SKM-1 (cell line): ENCODE measurements around the gene CD164L2.
"Not testable (repeated sequence)": the region's sequence is repeated elsewhere in the genome, so short reads cannot be mapped to it uniquely, and the experiment has no call there.

ENCODE experiments used
- DNase-seq: peaks from one replicate; lab custom pipeline; 2025; ENCODE audit not compliant: unreplicated experiment; lab: John Stamatoyannopoulos, UW

CD164L2 gene

GRCh38 chr1:27391511-27392095, 8.5 kb upstream of the CD164L2 start:
- DNase-seq = no peak

- DNase-seq = peak; percentile 25
Observed at GRCh38 chr1:27388337-27389005, 5.3 kb upstream of the CD164L2 start.

DNA sequence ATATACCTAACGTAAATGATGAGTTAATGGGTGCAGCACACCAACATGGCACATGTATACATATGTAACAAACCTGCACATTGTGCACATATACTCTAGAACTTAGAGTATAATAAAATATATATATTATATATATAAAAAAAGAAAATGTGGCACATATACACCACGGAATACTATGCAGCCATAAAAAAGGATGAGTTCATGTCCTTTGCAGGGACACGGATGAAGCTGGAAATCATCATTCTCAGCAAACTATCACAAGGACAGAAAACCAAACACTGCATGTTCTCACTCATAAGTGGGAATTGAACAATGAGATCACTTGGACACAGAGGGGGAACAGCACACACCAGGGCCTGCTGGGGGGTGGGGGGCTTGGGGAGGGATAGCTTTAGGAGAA, 1.7 kb upstream of the CD164L2 start:
- not testable (repeated sequence) for DNase-seq

DNA sequence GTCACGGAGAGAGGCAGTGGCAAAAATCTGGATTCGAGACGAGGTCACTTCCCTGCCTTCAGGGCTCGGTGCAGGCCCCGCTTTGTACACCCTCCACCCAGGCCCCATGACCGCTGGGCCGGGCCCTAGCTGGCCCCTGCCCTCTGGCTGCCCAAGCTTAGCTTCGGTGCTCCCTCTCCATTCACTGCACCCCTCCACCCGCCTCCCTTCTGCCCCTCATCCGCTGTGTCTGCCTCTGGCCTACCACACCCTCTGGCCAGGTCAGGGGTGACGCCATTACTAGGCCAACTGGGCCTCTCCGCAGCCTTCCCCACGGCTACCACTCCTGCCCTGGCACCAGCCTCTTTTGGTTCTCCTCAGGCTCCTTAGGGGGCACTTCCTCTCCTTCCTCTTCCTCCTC, 528 bp upstream of the CD164L2 start:
- DNase-seq = no peak

GRCh38 chr1:27381969-27382762, 967 bp downstream of the CD164L2 start:
- DNase-seq = no peak

DNA sequence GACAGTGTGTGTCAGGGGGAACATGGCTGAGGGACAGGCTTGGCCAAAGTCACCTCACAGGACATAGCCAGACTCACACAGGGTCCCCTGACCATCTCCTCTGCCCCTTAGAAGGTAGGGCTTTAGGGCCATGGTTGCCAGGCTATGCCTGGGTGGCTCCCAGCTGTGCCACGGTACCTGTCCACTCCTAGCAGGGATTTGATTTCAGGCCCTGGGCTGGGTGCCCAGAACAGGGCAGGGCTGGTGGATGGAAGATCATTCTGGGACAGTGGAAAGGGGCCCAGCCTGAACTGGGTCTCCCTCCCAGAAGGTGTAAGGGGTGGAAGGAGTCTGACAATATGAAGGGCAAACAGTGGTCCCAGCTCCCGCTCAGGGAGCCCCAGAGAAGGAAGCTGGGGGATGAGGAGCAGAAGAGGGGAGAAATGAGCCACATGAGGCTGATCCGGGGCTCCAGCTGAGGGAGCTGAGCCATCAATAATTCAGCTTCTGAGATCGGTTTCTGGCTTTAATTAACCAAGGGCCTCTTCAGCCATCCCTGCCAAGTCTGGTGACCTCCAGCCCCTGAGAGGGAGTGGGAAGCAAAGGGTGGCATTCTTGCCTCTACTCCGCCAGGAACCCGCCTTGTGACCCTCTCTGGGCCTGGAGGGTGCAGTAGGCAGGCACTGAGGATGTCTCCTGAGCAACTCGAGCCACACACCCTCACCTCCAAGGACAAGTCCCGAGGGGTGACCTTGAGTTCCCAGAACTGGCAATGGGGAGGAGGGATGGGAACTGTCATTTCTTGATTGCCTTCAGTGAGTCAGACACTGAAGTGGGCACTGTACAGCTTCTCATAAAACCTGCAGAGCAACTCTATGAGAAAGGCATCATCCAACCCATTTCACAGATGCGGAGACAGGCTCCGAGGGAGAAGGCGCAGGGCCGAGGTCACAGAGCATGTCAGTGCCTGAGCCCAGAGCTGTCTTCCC, 2.1 kb downstream of the CD164L2 start:
- DNase-seq = no peak

- no peak for DNase-seq
Observed at GRCh38 chr1:27380224-27380623, 2.9 kb downstream of the CD164L2 start.

DNA sequence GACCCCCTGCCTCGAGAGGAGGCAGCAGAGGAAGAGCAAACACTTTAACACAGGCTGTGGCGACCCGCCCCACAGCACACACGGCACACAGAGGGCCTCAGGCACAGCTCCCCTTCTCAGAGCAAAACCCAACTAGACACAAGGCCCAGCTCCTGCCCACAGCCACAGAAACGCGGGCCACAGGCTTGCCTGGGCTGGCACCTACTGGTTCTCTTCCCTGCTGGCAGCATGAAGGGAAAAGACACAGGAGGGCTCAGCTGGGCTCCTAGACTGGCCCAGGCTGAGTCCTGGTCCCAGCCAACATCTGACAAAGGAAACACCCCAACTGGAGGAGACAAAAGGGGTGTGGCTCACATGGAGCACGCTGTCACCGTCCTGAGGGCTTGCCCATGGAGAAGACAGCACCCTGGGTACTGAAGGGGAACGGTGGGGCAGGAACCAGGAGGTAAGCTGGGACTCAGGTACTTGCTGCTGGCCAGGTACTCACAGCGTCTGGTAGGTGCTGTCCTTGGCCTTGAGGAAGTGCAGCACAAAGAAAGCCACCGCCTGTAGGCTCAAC, 3.5 kb downstream of the CD164L2 start:
- DNase-seq = no peak

DNA sequence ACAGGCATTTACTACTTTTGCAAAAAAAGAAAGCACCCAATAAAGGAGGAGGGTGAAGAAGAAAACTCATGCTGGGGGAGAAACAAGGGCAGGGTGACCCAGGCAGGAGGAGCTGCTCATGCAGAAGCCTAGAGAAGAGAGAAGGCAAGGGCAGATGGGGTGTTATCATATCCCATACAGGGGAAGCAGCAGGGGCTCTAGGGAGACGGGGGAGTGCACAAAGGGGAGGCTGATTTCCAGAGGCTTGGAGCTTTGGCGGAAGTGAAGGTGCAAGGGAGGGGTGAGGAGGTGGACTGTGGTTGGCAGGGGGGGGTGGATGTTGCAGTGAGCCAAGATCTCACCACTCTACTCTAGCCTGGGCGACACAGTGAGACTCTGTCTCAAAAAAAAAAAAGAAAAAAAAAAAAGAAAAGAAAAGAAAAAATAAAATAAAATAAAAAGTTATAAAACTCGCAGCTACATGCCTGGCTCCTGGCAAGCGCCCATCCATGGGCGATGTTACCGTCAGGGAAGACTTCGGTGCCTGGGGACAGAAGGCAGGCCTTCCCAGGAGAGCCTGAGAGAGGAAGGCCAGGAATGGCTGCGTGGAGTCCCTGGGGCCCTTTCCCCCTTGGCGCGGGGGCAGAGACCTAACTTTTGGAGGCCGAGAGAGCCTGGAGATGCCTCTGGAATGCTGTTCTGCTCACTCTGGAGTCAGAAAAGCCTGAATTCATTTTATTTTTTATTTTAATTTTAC, 5.2 kb downstream of the CD164L2 start:
- DNase-seq = no peak

GRCh38 chr1:27374362-27375086, 8.6 kb downstream of the CD164L2 start, which contains the start of gene FCN3:
TSS of gene FCN3 (minus strand) at chr1:27374824. CDS start at chr1:27374818, 6 bp downstream.
- DNase-seq = no peak

GRCh38 chr1:27372808-27373690, 10.1 kb downstream of the CD164L2 start:
- no peak for DNase-seq

DNA sequence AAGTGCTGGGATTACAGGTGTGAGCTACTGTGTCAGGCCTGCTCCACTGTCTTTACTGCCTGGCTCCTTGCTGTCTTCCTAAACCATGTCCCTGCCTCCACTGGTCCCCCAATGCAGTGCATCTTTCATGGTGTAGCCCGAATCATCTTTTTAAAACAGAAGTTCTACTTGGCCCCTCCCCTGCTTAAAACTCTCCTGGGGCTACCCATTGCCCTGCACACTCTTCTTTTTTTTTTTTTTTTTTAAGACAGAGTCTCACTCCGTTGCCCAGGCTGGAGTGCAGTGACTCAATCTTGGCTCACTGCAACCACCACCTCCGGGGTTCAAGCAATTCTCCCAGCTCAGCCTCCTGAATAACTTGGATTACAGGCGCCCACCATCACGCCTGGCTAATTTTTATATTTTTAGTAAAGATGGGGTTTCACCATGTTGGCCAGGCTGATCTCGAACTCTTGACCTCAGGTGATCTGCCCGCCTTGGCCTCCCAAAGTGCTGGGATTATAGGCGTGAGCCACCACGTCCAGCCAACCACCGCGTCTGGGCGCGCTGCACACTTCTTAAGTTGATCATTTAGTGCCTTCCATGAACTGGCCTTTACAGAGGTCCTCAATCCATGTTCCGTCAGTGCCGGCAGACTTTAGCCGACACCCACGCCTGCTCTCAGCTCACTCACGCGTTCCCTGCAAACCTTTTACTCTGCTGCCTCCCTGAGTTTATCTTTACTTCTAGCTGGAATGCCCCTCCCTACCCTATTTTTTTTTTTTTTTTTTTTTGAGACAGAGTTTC, 10.9 kb downstream of the CD164L2 start:
- DNase-seq = no peak

DNA sequence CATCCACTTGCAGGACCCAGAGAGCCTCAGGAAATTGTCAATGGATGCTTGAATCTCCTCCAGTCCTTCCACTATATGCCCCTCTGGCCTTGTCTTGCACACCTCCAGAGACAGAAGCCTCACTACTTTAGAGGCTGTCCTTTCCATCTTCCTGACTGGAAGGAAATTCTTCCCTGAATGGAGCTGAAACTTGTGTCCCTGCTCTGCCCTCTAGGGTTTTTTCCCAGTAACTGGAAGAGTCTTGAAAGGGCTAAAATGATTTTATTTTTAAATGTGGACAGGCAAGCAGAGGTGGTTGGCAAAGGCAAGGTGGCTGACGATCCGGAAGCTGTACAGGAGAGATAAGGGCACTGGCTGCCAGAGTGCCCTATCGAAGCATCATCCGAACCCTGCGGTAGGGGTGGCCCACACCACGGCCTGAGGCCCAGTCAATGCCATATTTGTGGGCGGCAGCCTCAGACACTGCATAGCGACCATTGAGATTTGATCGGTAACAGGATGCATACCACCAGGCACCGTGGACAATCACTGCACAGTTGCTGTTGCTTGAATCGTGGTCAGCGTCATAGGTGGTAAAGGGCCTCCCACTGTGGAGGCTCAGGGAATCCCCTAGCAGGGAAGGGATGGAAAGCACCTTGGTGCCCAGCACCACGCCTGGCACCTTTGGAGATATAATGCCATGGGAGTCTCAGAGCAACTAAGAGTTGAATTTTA, 14.1 kb downstream of the CD164L2 start:
- DNase-seq = no peak

- no peak for DNase-seq
Observed at GRCh38 chr1:27367160-27367650, 15.9 kb downstream of the CD164L2 start.

GRCh38 chr1:27366411-27367159, 16.5 kb downstream of the CD164L2 start, which contains the start of gene MAP3K6:
TSS of gene MAP3K6 (minus strand) at chr1:27366961. CDS start at chr1:27366597, 364 bp downstream.
- peak; percentile 41 for DNase-seq

DNA sequence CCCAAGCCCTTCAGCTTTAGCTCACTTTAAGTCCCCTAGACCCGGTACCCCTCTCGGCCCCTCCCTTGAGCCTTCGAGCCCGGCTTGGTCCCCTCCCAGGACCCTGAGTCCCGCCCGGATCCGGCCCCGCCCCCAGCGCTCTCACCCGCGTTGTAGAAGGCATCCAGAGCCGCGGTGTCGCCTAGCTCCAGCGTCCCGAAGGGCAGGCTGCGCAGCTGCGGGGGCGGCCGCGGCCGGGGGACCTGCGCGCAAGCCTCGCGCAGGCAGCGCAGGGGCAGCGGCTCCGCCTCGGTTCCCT, 17.1 kb downstream of the CD164L2 start:
- no peak for DNase-seq
